Loucy (cell line): Measurements from ENCODE around the gene TCN2.

Source experiments
- H2AFZ ChIP-seq: fragments of 200-600 bp; sonication (generic); 2 replicates; pipeline ENCODE4 v1.6.0; 2016; ENCODE audit warnings: antibody characterized with exemption, mild to moderate bottlenecking, low read length, moderate library complexity
- H3F3A ChIP-seq: fragments of 200-600 bp; 2 replicates; pipeline ENCODE4 v1.6.0; 2016; ENCODE audit warnings: antibody characterized with exemption, low read depth, mild to moderate bottlenecking
- H3K27me3 ChIP-seq: fragments of 200-600 bp; sonication (generic); 2 replicates; pipeline ENCODE4 v1.6.1; 2014; ENCODE audit warnings: low read length, mild to moderate bottlenecking; ENCODE audit not compliant: insufficient read depth, poor library complexity, severe bottlenecking
- H3K36me3 ChIP-seq: fragments of 200-600 bp; sonication (generic); 2 replicates; pipeline ENCODE4 v1.6.1; 2016; ENCODE audit warnings: low read length; ENCODE audit not compliant: insufficient read depth
- H3K4me1 ChIP-seq: fragments of 200-600 bp; sonication (generic); 2 replicates; pipeline ENCODE4 v1.5.1; 2014; ENCODE audit warnings: low read length, mild to moderate bottlenecking; ENCODE audit not compliant: insufficient read depth, poor library complexity, severe bottlenecking
- H3K4me2 ChIP-seq: fragments of 200-600 bp; sonication (generic); 2 replicates; pipeline ENCODE4 v1.6.0; 2014; ENCODE audit warnings: antibody characterized with exemption, low read length, low read depth, mild to moderate bottlenecking; ENCODE audit not compliant: poor library complexity, severe bottlenecking
- H3K4me3 ChIP-seq: fragments of 200-600 bp; sonication (generic); 2 replicates; pipeline ENCODE4 v1.5.1; 2014; ENCODE audit warnings: low read length, mild to moderate bottlenecking, mixed read lengths; ENCODE audit not compliant: poor library complexity, severe bottlenecking
- H3K79me2 ChIP-seq: fragments of 200-600 bp; sonication (generic); 2 replicates; pipeline ENCODE4 v1.6.1; 2014; ENCODE audit warnings: low read length; ENCODE audit not compliant: insufficient read depth
- H3K9ac ChIP-seq: fragments of 200-600 bp; sonication (generic); 2 replicates; pipeline ENCODE4 v1.6.0; 2014; ENCODE audit warnings: mild to moderate bottlenecking, low read depth, low read length, moderate library complexity; ENCODE audit not compliant: poor library complexity, severe bottlenecking
- H3K9me2 ChIP-seq: fragments of 200-600 bp; sonication (generic); replicated peaks from 2 replicates; pipeline ENCODE4 v1.6.1; 2016; ENCODE audit warnings: low read depth, low read length, mixed read lengths
- H3K9me3 ChIP-seq: fragments of 200-600 bp; sonication (generic); 2 replicates; pipeline ENCODE4 v1.6.1; 2014; ENCODE audit warnings: mild to moderate bottlenecking, antibody characterized with exemption, low read length, low read depth; ENCODE audit not compliant: insufficient read depth
- H4K20me1 ChIP-seq: fragments of 200-600 bp; sonication (generic); 2 replicates; pipeline ENCODE4 v1.6.0; 2014; ENCODE audit warnings: antibody characterized with exemption, low read length, mild to moderate bottlenecking; ENCODE audit not compliant: insufficient read depth, poor library complexity, severe bottlenecking
- CTCF ChIP-seq: fragments of 200-600 bp; sonication (generic); conservative IDR thresholded peaks from 2 replicates; pipeline ENCODE4 v1.5.1; 2014; ENCODE audit warnings: mild to moderate bottlenecking, antibody characterized with exemption, low read length
- EZH2phosphoT487 ChIP-seq: fragments of 200-600 bp; IDR thresholded peaks from 2 replicates; pipeline ENCODE4 v1.6.1; 2018; ENCODE audit warnings: antibody characterized with exemption, mild to moderate bottlenecking, moderate library complexity, borderline replicate concordance

Gene TCN2

GRCh38 chr22:30654361-30654760 lies 47.4 kb downstream of the TCN2 start:
- no peaks in the 10 kb centered on the region for H3K27me3 ChIP-seq
- H2AFZ ChIP-seq, result no peak overlapping the region
- H3K36me3 ChIP-seq, result no peaks in the 10 kb centered on the region
- no peaks in the 10 kb centered on the region for H3K9me2 ChIP-seq
- TF ChIP-seq CTCF (no peak), EZH2phosphoT487 (no peak)
- H3K4me3 ChIP-seq, result no peak overlapping the region
- H3K4me1 ChIP-seq, result no peaks in the 10 kb centered on the region
- H3F3A ChIP-seq, result no peaks in the 10 kb centered on the region
- no peaks in the 10 kb centered on the region for H4K20me1 ChIP-seq
- no peak overlapping the region for H3K9ac ChIP-seq
- H3K9me3 ChIP-seq, result no peaks in the 10 kb centered on the region
- no peak overlapping the region for H3K4me2 ChIP-seq
- H3K79me2 ChIP-seq, result no peaks in the 10 kb centered on the region

GRCh38 chr22:30655532-30655931 lies 48.6 kb downstream of the TCN2 start:
- H3K4me3 ChIP-seq, result no peak overlapping the region
- no peaks in the 10 kb centered on the region for H3K9me2 ChIP-seq
- H2AFZ ChIP-seq, result no peak overlapping the region
- no peak overlapping the region for H3K9ac ChIP-seq
- H3K9me3 ChIP-seq, result no peaks in the 10 kb centered on the region
- H3K36me3 ChIP-seq, result no peaks in the 10 kb centered on the region
- no peaks in the 10 kb centered on the region for H3F3A ChIP-seq
- TF ChIP-seq CTCF, result no peak
- no peak for TF ChIP-seq EZH2phosphoT487
- no peaks in the 10 kb centered on the region for H3K79me2 ChIP-seq
- no peak overlapping the region for H3K4me2 ChIP-seq
- no peaks in the 10 kb centered on the region for H4K20me1 ChIP-seq
- no peaks in the 10 kb centered on the region for H3K27me3 ChIP-seq
- H3K4me1 ChIP-seq, result no peaks in the 10 kb centered on the region

DNA sequence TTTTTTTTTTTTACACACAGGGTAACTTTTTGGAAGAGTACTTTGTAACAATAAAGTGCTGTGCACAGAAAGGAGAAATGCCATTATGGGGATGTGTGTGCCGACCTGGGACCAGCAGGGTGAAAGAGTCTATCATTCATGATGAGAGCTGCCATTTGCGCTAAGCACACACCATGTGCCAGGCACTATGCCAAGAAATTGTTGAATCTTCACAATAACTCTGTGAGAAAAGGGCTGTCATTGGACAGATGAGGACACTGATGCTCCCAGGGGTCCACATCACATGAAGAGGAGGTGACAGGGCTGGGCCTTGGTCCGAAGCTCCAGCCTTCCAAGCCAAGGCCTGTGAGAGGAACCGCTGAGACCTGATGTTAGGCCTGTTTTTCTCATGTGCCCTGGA lies 55.1 kb downstream of the TCN2 start:
- Histone ChIP-seq H3K79me2 (no peaks in the 10 kb centered on the region), H3K36me3 (no peaks in the 10 kb centered on the region), H3K9me2 (no peaks in the 10 kb centered on the region), H4K20me1 (no peaks in the 10 kb centered on the region), H3K27me3 (no peaks in the 10 kb centered on the region), H3K4me1 (peaks cover 5% of the 10 kb centered on the region), H3F3A (no peaks in the 10 kb centered on the region), H2AFZ (no peak overlapping the region), H3K4me3 (no peak overlapping the region), H3K4me2 (no peak overlapping the region), H3K9me3 (no peaks in the 10 kb centered on the region), H3K9ac (no peak overlapping the region)
- TF ChIP-seq EZH2phosphoT487 (no peak), CTCF (no peak)
